Stomach (tissue), 4 donors: ENCODE results near the gene PYGB.

Source experiments
- EP300 ChIP-seq: sonication (generic); formaldehyde crosslinking; IDR thresholded peaks from one replicate; pipeline ENCODE4 v1.6.1; 2017; ENCODE audit warnings: antibody characterized with exemption
- POLR2A ChIP-seq, 4 donors: fragments of 450-650 bp; IDR thresholded peaks; one replicate each; pipeline ENCODE4 v1.6.1; 2016; ENCODE audit warnings: antibody characterized with exemption in 4 of 4, control low read depth in 2 of 4, mild to moderate bottlenecking in 1 of 4, moderate library complexity in 1 of 4
- POLR2AphosphoS5 ChIP-seq, 3 donors: sonication (generic); formaldehyde crosslinking; IDR thresholded peaks; one replicate each; pipeline ENCODE4 v1.6.1; 2016; ENCODE audit warnings: antibody characterized with exemption in 3 of 3
- TF ChIP-seq, protein P1 (sequence below), 7 experiments: fragments of 450-650 bp in 4 of 7; fragments of 200-600 bp in 3 of 7; sonication (generic) in 3 of 7; IDR thresholded peaks; one replicate each; pipeline ENCODE4 v1.5.1; 2016 to 2019; ENCODE audit warnings: antibody characterized with exemption in 7 of 7, control low read depth in 2 of 7, mild to moderate bottlenecking in 1 of 7

DNA sequence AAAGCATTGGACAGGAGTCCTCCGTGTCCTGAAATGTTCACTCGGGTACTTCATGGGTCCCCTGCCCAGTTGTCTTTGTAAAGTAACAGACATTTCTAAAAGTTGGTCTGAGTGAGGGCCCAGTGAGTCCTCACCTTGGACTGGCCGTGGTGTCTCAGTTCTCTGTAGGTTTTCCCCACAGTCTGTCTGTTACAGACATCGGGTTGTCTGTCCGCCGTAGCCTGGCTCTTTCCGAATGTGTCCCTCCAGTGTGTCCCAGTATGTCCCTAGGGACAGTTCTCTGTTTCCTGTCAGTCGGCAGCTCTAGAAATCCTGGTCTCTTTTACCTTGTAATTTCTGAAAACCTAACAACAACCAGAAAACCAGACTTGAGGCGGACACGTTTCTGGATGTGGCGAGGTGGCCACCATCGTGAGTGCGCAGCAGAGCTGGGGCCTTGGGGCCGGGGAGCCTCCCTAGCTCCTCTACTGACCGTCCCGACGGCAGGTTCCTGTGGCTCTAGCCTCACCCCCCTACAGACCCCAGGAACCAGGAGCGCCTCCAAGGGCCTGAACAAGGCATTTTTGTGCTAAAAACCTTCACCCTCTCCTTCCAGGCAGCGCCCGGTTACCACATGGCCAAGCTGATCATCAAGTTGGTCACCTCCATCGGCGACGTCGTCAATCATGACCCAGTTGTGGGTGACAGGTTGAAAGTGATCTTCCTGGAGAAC is 42.2 kb downstream of the PYGB start:
- TF ChIP-seq POLR2A (IDR thresholded peaks at IDR 0.05): no peak
- TF ChIP-seq, protein P1, sequence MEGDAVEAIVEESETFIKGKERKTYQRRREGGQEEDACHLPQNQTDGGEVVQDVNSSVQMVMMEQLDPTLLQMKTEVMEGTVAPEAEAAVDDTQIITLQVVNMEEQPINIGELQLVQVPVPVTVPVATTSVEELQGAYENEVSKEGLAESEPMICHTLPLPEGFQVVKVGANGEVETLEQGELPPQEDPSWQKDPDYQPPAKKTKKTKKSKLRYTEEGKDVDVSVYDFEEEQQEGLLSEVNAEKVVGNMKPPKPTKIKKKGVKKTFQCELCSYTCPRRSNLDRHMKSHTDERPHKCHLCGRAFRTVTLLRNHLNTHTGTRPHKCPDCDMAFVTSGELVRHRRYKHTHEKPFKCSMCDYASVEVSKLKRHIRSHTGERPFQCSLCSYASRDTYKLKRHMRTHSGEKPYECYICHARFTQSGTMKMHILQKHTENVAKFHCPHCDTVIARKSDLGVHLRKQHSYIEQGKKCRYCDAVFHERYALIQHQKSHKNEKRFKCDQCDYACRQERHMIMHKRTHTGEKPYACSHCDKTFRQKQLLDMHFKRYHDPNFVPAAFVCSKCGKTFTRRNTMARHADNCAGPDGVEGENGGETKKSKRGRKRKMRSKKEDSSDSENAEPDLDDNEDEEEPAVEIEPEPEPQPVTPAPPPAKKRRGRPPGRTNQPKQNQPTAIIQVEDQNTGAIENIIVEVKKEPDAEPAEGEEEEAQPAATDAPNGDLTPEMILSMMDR (IDR thresholded peaks at IDR 0.05): no peak
- no peak for TF ChIP-seq EP300
- no peak for TF ChIP-seq POLR2AphosphoS5 (IDR thresholded peaks at IDR 0.05)
